ENCODE data around the gene C2orf68. TPM values are rescaled to one million over a fixed set of nuclear protein-coding genes. Genes with fewer than 3 reads are reported as not detected.

The C2orf68 gene
- total and polyA plus RNA-seq, 2 of the 13 experiments (the other 11 are each of a cell fraction or from before 2014, with no cell fraction given) = 47.1 to 77.4 TPM

DNA sequence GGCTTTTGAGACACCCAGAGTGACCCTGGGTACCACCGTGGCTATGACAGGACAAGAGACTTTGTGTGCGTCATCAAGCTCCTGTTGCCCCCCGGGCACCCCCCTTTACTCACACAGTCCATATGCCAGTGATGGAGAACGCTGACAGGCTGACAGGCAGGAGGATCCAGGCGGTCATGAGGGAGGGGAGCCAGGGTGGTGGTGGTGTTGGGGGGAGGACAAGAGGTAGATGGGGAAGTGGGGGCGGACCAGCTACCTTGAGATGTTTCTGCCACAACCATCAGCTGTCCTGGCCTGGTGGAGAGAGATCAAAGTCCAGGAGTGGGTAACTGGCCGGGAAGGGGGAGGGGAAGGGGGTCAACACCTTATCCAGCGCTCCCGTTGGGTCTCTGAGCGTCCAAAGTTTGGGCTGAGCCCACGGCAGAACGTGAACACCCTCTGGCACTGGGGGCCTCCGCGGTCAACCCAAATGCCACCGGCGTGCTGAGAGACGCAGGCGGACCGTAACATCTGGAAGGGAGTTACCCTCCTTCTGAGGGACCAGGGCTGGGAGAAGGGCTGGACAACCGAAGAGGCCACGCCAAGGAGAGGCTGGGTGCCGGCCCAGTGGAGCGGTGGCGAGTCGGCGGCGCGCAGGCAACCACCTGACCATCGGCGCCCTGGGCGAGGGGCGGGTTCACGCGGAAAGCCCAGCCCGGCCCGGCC, 9.9 kb downstream of the C2orf68 start (continued):
- TF ChIP-seq BORCS8-MEF2B (CRISPR knock-in tag; IDR thresholded peaks at IDR 0.05) (0 out of 2 replicates have a peak, but pooled peaks have one; percentile 24), THYN1 (CRISPR knock-in tag; IDR thresholded peaks at IDR 0.05; ENCODE audit: borderline replicate concordance, low read depth) (no peak), FOSL2 (CRISPR knock-in tag; IDR thresholded peaks at IDR 0.05) (peak; percentile 21; the same call in 1 of the 2 replicates), ZNF552 (CRISPR knock-in tag; IDR thresholded peaks at IDR 0.05; ENCODE audit: borderline replicate concordance) (0 out of 2 replicates have a peak, but pooled peaks have one; percentile 1), EZH2 (conservative IDR thresholded peaks at IDR 0.05; ENCODE audit: low read depth, low read length) (no peak), KLF12 (CRISPR knock-in tag; IDR thresholded peaks at IDR 0.05; ENCODE audit: borderline replicate concordance) (no peak), ZNF326 (CRISPR knock-in tag; IDR thresholded peaks at IDR 0.05; ENCODE audit: borderline replicate concordance) (0 out of 2 replicates have a peak, but pooled peaks have one; percentile 90), ZNF24 (IDR thresholded peaks at IDR 0.05) (no peak), RFX1 (IDR thresholded peaks at IDR 0.05) (no peak), ZNF660 (CRISPR knock-in tag; IDR thresholded peaks at IDR 0.05; ENCODE audit: borderline replicate concordance, low read depth) (no peak), FOXA1 (IDR thresholded peaks at IDR 0.05) (no peak), FOXA1 (CRISPR knock-in tag; IDR thresholded peaks at IDR 0.05) (no peak), MBD4 (IDR thresholded peaks at IDR 0.05; ENCODE audit: borderline replicate concordance, low read length) (no peak), SIN3B (IDR thresholded peaks at IDR 0.05; ENCODE audit: low read length) (no peak; the same call in 1 of the 2 replicates), ZNF124 (CRISPR knock-in tag; IDR thresholded peaks at IDR 0.05) (0 out of 2 replicates have a peak, but pooled peaks have one; percentile 7), NPAS2 (CRISPR knock-in tag; IDR thresholded peaks at IDR 0.05; ENCODE audit: borderline replicate concordance) (no peak), MTA1 (CRISPR knock-in tag; IDR thresholded peaks at IDR 0.05; ENCODE audit: borderline replicate concordance) (peak; percentile 86), NR2F1 (CRISPR knock-in tag; IDR thresholded peaks at IDR 0.05) (peak in 1 of 2 experiments; percentile 53; a peak in 2 of 4 replicates)
- TF ChIP-seq, protein P1, sequence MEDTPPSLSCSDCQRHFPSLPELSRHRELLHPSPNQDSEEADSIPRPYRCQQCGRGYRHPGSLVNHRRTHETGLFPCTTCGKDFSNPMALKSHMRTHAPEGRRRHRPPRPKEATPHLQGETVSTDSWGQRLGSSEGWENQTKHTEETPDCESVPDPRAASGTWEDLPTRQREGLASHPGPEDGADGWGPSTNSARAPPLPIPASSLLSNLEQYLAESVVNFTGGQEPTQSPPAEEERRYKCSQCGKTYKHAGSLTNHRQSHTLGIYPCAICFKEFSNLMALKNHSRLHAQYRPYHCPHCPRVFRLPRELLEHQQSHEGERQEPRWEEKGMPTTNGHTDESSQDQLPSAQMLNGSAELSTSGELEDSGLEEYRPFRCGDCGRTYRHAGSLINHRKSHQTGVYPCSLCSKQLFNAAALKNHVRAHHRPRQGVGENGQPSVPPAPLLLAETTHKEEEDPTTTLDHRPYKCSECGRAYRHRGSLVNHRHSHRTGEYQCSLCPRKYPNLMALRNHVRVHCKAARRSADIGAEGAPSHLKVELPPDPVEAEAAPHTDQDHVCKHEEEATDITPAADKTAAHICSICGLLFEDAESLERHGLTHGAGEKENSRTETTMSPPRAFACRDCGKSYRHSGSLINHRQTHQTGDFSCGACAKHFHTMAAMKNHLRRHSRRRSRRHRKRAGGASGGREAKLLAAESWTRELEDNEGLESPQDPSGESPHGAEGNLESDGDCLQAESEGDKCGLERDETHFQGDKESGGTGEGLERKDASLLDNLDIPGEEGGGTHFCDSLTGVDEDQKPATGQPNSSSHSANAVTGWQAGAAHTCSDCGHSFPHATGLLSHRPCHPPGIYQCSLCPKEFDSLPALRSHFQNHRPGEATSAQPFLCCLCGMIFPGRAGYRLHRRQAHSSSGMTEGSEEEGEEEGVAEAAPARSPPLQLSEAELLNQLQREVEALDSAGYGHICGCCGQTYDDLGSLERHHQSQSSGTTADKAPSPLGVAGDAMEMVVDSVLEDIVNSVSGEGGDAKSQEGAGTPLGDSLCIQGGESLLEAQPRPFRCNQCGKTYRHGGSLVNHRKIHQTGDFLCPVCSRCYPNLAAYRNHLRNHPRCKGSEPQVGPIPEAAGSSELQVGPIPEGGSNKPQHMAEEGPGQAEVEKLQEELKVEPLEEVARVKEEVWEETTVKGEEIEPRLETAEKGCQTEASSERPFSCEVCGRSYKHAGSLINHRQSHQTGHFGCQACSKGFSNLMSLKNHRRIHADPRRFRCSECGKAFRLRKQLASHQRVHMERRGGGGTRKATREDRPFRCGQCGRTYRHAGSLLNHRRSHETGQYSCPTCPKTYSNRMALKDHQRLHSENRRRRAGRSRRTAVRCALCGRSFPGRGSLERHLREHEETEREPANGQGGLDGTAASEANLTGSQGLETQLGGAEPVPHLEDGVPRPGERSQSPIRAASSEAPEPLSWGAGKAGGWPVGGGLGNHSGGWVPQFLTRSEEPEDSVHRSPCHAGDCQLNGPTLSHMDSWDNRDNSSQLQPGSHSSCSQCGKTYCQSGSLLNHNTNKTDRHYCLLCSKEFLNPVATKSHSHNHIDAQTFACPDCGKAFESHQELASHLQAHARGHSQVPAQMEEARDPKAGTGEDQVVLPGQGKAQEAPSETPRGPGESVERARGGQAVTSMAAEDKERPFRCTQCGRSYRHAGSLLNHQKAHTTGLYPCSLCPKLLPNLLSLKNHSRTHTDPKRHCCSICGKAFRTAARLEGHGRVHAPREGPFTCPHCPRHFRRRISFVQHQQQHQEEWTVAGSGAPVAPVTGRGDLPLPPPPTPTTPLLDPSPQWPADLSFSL (CRISPR knock-in tag; IDR thresholded peaks at IDR 0.05) = no peak
- TF ChIP-seq, protein P2, sequence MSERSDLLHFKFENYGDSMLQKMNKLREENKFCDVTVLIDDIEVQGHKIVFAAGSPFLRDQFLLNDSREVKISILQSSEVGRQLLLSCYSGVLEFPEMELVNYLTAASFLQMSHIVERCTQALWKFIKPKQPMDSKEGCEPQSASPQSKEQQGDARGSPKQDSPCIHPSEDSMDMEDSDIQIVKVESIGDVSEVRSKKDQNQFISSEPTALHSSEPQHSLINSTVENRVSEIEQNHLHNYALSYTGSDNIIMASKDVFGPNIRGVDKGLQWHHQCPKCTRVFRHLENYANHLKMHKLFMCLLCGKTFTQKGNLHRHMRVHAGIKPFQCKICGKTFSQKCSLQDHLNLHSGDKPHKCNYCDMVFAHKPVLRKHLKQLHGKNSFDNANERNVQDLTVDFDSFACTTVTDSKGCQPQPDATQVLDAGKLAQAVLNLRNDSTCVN (CRISPR knock-in tag; IDR thresholded peaks at IDR 0.05; ENCODE audit: borderline replicate concordance) = peak; percentile 75; the same call in 1 of the 2 replicates
- TF ChIP-seq, protein P3, sequence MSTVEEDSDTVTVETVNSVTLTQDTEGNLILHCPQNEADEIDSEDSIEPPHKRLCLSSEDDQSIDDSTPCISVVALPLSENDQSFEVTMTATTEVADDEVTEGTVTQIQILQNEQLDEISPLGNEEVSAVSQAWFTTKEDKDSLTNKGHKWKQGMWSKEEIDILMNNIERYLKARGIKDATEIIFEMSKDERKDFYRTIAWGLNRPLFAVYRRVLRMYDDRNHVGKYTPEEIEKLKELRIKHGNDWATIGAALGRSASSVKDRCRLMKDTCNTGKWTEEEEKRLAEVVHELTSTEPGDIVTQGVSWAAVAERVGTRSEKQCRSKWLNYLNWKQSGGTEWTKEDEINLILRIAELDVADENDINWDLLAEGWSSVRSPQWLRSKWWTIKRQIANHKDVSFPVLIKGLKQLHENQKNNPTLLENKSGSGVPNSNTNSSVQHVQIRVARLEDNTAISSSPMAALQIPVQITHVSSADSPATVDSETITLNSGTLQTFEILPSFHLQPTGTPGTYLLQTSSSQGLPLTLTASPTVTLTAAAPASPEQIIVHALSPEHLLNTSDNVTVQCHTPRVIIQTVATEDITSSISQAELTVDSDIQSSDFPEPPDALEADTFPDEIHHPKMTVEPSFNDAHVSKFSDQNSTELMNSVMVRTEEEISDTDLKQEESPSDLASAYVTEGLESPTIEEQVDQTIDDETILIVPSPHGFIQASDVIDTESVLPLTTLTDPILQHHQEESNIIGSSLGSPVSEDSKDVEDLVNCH (CRISPR knock-in tag; IDR thresholded peaks at IDR 0.05) = no peak
